ENCODE measurements around the gene CELF2.

DNA sequence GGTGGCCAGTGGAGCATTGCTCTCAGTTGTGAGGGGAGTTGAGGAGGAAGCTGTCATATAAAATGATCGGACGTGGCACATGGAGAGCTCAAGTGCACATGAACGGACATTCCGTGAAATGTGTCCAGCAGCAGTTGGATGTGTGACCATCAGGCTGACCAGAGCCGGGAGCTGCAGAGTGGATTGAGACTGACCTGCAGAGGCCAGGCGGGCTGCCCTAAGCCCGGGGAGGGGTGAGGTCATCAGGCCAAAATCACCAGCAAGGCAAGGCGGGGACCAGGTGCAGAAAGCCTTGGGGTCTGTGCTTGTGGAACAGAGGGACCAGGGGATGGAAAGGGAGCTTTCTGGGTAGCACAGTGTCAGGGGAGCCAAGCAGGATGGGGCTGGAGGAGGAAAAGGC is 279.5 kb downstream of the CELF2 start:
- TF ChIP-seq, protein P1, sequence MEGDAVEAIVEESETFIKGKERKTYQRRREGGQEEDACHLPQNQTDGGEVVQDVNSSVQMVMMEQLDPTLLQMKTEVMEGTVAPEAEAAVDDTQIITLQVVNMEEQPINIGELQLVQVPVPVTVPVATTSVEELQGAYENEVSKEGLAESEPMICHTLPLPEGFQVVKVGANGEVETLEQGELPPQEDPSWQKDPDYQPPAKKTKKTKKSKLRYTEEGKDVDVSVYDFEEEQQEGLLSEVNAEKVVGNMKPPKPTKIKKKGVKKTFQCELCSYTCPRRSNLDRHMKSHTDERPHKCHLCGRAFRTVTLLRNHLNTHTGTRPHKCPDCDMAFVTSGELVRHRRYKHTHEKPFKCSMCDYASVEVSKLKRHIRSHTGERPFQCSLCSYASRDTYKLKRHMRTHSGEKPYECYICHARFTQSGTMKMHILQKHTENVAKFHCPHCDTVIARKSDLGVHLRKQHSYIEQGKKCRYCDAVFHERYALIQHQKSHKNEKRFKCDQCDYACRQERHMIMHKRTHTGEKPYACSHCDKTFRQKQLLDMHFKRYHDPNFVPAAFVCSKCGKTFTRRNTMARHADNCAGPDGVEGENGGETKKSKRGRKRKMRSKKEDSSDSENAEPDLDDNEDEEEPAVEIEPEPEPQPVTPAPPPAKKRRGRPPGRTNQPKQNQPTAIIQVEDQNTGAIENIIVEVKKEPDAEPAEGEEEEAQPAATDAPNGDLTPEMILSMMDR (IDR thresholded peaks at IDR 0.05), result no peak
- TF ChIP-seq POLR2A (IDR thresholded peaks at IDR 0.05) (no peak), EP300 (IDR thresholded peaks at IDR 0.05; ENCODE audit: low read depth) (no peak), POLR2AphosphoS5 (IDR thresholded peaks at IDR 0.05) (no peak)
